Stimulated activated CD8-positive, alpha-beta memory T cell treated with anti-CD3 and anti-CD28 coated beads, Interleukin-12 subunit alpha, Interleukin-12 subunit beta, amount 100 ng/mL, for 1 hour (primary cell): ENCODE data around the gene RTN4R.

Source experiments
- DNase-seq: peaks from one replicate; pipeline ENCODE4 v3.0.0-alpha.2; 2020; ENCODE audit warnings: low read depth

RTN4R gene

DNA sequence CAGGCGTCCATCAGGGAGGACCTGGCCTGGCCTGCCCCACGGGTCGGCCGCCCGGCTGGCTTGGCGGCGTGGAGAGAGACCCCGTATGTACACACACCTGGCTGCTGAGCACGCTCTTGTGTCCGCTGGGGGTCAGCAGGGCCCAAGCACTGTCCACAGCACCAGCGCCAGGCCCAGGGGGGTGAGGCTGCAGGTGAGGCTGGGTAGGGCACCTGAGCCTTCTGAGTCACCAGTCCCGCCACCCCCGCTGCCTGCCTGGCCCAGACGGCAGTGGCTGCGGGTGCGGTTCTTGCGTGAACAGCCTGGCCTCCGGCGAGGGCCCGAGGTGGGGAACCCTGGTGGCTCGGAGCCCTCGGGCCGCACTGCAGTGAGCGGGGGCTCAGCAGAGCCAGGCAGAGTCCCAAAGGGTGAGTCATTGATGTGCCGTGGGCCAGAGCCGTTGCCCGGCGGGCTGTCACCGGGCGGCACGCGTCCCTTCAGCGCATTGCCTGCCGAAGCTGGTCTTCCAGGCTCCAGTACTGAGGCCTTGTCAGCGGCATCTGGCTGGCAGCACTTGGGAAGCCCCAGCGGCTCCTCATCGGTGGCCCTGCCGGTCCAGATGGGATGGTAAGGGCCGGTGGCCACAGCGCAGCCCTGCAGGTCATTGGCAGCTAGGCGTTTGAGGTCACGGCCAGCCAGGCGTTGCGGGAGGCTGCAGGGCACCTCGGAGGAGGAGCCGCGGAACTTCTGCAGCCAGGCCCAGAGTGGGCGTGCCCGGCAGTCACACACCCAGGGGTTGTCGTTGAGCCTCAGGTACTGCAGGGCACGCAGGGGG is 26.3 kb downstream of the RTN4R start:
- no peak for DNase-seq

DNA sequence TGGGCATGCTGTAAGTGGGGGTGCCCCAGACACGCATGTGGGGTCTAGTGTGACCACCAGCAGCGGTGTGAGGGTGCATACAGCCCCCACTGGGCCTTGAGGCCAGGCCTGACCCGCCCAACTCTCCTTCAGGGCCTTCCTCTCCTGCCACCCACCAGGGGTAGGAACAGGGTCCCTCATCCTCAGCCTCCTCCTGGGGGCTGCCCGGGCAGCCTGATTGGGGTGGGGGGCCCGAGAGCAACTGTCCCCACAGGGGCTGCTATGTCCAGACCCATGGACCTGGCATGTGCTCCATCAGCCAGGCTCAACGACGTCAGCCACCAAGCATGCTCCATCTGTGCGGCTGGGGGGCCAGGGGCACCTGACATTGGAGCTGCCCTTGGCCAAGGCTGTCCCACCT is 27.2 kb downstream of the RTN4R start:
- no peak for DNase-seq

DNA sequence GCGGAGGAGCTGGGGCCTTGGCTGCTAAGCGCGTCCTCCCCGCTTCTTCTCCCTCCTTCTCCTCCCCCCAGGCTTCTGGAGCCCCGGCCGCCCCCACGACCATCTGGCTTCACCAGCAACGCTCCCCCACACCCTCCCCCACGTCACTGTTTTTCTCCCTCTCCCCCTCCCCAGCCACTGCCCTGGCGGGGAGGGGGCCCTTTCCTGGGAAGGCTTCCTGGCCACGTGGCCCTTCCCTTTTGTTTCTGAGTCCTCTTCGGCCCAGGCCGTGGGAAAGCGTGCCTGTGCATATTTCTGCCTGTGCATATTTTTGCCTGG is 27.7 kb downstream of the RTN4R start:
- no peak for DNase-seq

DNA sequence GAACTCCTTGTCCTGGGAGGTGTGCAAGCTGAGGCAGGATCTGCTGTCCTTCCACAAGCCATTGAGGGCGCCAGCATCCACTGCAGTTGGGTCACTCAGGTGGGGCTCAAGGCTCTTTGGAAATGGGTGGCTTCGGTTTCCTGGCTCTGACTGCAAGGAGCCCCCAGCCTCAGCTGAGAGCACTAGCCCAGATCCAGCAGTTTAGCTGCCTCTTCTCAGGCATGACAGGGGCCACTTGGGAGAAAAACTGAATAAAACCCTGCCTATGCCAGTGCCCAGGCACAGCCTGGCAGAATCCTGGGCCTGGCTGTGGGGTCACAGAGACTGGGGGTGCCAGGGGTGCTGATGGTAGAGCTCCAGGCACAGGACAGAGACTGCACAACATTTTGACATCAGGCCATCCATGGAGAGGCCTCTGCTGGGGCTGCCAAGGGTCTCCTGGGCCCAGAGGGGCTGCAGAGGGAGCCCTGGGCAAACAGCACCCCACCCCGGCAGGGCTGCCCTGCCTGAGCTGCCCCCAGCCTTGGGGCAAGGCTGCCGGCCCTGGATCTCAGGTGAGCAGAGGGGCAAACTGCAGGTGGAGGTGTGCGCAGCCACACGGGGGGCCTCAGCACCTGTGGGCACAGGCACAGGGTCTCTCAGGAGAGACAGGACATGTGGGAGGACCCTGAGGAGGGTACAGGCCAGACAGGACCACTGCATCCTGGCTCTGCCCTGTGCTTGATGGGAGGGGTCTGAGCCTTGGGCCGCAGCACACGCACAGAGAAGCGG is 28.3 kb downstream of the RTN4R start:
- no peak for DNase-seq

DNA sequence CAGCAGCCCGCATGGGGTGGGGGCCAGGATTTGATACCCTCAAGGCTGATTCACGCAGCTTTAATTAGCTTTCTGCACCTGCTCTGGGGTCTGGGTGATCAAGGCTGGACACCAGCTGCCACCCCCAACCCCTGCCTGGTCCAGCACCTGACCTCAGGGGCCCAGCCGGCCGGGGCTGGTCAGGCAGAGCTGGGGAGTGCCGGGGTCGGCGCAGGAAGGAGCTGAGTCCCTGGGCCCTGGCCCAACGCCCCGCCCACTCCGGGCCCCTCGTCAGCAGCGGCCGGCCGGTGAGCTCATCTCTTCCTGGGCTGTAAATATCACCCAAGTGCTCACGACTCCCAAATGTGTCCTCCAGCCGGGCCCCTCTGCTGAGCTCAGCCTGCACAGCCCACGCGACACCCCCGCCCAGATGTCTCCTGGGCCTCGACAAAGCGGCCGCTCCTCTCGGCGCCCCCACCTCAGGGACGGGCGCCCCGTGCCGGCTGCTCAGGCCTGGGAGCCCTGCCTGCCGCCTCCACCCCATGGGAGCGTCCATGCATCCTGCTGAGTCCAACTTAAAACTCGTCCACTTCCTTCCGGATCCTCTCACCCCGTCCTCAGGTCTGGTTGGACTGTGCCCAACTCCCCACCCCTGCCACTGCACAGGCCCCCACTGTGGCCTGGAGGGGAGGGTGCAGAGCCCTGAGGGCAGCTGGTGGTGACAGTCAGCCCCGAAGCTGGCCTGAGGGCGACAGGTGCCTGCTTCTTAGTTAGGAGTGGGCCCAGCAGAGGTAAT is 29.0 kb downstream of the RTN4R start:
- no peak for DNase-seq

DNA sequence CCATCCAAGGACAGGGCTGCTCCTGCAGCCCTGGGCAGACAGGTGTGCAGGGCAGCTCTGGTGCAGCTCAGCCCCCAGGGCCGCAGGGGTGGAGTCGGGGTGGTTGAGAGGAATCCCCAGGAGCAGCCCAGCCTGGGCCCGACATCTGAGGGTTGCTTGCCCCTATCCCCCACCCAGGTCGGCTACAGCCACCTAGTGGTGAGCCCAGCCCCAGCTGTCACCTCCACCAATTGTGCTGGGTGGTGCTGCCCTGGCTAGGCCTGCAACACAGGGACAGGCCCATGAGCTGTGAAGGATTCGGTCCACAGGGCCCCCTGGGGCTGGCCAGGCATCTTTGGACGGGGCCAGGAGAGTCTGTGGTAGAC is 29.6 kb downstream of the RTN4R start:
- peak; percentile 28 for DNase-seq

DNA sequence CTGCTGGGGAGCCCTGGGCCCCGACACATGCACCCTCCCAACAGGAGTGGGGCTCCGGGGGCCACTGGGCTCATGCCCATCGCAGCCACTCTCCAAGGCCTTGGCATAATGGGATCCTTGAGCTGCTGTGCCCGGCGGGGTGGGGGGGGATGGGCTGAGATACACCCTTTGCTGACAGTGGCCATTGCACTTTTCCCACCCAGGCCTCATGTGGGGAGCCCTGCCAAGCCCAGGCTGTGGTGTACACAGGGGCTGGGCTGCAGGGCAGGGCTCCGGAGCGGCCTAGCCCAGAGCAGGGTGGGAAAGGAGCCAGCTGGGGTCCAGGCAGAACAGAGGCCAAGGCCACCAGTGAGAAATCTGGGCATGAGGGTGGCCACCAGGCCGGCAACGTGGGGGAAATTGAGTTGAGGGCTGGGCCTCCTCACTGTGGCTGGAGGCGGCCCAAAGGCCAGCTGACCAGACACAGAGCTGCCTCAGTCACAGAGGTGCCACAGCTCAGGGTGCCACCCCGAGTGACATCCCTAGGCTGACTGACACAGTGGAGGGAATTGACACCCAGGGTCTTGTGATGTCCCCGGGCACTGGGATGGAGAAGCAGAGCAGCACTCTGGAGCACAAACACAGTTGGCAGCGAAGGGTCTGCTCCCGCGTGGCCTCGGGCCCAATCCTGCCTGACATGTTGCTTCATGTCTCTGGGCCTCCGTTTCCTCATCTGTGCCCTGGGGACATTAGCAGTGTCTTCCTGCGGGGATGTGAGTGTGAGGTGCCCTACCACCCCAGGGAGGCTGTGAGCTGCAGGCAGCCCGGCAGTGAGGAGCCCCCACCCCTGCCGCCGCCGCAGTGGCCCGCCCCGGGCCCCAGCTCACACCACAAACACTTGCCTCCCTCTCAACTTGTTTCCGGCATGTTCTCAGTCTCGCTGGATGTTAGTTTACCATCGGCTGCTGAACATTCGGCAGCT is 30.4 kb downstream of the RTN4R start:
- DNase-seq: no peak

DNA sequence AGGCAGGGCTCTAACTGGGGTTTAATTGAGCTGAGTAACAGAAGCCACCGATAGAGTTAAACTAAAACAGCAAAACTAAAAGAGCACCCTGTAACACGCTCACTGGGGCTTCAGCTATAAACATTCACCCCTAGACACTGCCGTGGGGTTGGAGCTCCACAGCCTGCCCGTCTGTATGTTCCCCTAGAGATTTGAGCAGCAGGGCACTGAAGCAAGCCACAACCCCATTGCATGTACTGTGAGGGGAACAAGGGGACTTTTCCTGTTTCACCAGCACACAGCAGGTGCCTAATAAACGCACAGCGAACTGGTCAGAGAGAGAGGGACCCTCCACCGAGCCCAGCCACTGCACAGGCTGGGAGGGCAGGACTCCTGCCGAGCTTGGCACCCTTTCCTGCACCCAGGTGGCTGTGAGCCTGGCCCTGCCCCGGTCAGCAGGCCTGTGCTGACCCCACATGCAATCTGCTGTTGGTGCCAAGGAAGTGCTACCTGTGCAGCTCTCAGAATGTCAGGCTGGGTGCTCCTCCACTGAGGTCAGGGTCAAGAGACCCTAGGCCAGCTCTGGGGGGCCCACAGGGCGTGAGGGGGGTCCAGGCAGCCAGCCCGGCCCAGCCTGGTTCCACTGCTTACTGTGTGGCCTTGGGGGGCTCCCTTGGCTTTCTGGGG is 31.9 kb downstream of the RTN4R start:
- no peak for DNase-seq

DNA sequence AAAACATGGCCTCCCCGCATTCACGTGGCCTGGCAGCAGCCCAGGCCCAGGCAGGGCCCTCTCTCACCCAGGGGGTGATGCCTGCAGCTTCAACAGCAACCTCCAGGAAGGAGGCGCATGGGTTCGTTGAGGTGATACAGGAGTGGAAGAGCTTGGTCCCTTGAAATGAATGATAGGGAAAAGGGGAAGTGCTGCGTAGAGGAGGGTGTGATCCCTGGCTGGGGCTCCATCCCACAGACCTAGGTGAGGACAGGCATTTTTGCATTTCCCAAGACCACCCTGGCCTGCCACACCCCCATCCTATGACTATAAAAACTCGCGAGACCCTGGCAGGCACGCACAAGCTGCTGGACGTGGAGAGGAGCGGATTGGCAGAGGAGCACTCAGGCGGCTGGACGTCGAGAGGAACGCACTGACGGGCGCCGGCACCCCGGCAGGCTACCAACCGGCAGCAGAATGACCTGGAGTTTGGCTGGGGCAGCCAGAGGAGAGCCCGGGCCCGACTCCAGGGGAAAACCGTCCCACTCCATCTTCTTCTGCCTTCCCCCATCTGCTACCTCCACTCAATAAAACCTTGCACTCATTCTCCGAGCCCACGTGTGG is 32.6 kb downstream of the RTN4R start:
- no peak for DNase-seq

DNA sequence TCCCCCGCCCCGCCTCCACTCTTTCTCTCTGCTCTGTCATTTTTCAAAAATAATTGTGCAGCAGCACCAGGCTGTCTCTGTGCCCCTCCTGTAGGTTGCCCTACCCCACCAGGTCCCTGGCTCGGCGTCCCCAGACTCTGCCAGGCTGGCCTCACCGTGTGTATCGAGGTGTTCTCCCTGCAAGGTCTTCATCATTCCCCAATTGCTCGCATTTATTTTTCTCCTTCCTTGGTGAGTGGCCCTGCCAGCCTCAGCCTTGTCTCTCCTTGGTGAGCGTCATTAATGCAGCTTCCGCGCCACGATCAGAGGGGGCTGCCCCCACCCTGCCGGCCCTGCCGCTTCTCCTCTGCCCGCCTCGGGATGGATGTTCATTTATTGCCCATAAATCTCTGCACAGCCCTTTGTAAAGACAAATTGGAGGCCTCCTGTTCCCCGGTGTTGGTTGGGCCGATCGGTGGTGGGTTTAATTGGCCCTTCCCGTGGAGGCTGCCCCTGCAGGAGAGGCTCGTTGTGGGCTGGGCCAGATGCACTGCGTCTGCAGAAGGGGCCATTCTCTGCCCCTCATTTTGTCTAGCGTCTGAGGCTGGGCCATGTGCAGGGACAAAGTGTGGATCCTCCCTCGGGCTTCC is 33.2 kb downstream of the RTN4R start:
- DNase-seq: no peak

DNA sequence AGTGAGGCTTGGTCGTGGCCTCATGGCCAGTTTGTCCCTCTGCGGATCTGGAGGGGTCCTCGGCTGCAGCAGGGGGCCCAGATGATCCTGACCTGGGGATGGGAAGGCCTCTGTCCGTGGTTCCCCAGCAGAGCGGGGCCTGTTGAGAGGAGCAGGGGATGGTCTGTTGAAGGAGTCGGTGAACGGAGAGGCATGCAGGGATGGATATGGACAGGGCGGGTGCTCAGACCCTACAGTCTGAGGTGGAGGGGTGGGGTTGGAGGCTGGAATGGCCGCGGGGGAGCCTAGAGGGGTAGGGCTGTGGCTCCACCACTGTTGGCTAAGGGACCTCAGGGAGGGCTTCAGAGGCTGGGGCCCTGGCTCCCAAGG is 33.8 kb downstream of the RTN4R start:
- DNase-seq: no peak

DNA sequence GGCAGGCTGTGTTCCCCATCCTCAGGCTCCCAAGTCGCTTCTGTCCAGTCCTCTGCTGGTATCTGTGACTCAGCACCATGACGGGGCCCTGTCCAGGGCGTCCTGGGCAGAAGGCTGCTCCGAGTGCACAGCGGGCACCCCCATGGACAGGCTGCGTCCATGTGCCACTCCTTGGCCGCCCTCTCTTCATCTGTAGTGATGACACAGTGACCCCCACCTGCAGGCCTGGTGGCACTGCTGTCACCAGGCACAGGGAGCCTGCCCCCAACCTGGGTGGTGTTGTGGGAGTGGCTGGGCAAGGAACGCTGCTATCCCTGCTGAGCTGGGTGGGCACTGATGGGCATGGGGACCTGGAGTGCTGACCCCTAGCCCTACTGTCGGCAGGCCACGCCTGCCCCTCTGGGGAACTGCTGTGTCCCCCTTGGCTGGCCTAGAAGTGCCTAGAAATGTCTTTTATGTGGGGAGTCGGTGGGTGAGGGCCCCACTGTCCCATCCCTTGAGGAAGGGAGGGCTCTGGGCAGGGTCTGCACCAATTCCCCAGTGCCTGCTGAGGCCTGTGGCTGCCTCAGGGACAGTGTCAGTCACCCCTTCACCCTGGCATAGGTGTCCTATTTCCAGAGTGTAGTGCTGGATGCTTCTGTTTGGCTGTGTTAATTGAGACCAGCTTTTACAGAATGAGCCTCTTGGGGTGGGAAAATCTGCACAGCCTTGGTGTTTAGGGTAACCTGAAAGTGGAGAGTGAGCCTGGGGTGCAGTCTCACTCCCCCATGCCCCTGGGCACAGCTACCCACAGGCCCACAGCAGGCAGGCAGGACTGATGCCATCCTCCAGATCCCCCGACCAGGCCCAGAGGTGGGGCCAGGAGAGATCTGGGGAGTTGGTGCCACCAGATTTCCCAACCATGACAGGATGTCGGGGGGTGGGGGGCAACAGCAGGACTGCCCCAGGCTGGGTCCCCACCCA is 34.5 kb downstream of the RTN4R start:
- DNase-seq: no peak

DNA sequence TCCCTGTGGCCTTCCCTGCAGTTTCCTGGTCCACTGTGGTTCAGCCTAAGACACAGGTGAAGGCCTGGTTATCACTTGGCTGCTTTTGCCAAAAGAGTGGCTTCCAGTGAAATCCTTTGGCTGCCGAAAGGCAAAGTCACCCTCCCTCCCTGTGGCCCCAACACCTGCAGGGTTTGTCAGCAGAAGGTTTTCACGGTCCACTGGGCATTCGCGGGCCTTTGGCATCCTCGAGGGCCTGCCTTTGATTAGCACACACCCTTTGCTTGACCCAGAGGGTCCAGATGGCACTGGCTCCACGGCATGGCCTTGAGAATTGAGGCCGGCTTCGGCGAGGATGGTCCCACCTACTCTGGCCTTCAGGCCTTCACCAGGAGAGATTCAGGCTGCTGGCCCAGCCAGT is 35.3 kb downstream of the RTN4R start:
- DNase-seq: no peak

DNA sequence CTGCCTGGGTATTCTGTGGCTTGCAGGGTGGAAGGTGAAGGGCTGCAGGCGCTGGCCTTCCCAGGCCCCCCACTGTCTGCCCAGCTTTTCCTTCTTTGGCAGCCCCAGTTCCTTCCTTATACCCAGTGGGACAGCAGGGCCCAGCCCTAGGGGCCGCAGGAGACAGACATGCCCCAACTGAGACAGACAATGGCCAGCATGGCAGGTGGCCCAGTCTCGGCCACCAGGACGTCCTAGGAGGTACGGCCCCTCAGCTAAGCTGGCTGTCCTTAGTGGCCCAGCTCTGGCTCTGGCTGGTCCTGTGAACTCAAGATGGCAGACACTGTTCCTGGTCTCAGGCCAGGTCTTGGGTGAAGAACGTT is 35.9 kb downstream of the RTN4R start:
- DNase-seq: no peak

DNA sequence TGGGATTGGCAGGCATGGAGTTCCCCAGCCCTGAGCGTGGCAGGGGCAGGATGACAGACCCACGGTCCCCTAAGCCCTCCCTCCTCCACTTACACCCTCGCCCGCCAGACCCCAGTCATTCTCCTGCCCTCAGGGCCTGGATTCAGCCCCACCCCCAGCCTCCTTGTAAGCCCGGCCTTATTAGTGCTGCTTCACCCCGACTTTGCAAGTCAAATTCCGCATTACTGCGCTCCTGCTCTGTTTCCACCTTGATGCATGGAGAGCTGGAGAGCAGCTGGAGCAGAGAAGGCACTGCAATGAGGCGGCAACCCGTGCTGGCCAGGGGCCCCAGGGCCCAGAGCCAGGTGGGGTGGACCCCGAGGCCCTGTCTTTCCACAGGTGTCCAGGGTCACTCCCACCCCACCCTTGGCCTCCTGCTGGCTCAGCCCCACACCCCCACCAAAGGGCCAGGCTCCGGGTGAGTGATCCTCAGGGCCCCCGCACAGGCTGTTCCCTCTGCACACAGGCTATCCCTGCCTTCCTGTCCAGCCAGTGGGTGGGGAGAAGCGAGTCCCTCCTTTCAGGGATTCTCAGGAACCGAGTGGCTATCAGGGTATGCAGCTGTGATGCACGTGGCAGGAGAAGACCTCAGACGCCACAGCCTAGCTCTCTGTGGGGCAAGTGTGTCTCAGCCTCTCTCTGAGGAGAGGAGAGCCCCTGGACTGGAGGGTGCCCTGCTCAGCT is 36.4 kb downstream of the RTN4R start:
- no peak for DNase-seq

DNA sequence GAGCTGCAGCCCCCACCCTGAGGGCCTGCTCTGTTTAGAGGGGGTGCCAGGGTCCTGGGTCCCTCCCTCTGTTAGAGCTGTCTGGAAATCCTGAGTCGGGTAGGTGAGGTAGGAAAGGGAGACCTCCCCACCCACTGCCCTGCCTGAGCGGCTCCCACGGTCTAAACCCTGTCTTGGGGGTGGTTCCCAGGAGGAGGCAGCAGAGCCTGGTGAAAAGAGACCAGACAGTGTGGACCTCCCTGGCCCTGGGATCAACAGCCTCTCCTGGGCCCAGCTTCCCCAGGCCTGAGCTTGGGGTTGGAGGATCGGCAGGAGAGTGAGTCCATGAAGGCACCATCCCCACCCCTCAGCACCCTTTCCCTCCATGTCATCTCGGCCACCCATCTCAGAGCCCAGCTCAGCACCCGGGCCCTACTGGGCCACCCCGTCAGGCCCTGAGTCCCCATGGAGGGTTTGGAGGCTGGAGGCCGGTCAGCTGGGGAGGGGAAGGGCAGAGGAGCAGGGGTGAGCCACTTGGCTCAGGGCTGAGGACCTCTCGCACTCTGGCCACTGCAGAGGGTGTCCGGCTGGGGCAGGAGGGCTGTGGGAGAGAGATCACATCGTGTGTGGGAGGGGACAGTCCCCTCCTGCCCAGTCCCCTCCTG is 37.2 kb downstream of the RTN4R start:
- no peak for DNase-seq

DNA sequence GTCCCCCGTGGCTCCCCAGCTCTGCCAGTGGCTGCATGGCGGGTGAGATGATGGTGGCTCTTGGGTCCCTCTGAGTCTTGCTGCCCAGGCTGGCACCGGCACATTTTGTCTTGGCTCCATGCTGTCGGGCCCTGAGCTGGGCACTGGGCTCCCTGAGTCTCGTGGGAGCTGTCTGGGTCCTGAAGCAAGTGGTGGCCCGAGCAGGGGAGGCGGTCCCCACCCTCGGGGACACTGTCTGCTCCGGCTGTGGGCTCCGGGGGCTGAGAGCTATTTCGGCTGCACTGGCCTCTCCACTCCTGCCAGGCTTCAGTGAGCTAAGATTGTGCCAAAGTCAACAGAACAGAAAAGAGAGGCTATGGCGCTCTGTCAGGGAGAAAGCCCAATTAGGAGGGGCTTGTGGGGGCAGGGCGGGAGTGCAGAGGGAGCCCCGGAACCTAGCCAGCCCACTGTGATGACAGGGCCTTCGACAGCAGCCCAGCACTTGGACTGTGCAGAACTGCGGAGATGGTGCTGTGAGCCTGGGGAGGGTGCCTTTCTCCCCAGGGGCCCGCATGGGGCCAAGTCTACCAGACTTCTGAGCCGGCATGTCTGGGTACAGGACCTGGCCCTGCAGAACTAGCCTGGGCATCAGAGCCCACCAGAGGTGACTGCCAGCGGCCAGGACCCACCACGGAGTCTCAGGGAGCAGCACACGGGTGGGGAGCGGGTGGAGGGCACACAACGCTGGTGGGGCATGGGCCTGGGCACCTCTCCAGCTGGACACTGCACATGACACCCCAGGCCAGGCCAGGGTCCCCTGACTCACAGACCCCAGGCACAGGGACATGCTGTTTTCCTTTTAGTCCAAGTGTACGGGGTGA is 38.0 kb downstream of the RTN4R start:
- DNase-seq: no peak
